NCI-H1105 (cell line): ENCODE measurements around the gene YTHDC1.
"Not testable (repeated sequence)": the region's sequence is repeated elsewhere in the genome, so short reads cannot be mapped to it uniquely, and the experiment has no call there.

ENCODE experiments used
- DNase-seq: peaks from one replicate; lab custom pipeline; 2025; lab: John Stamatoyannopoulos, UW

Gene YTHDC1

DNA sequence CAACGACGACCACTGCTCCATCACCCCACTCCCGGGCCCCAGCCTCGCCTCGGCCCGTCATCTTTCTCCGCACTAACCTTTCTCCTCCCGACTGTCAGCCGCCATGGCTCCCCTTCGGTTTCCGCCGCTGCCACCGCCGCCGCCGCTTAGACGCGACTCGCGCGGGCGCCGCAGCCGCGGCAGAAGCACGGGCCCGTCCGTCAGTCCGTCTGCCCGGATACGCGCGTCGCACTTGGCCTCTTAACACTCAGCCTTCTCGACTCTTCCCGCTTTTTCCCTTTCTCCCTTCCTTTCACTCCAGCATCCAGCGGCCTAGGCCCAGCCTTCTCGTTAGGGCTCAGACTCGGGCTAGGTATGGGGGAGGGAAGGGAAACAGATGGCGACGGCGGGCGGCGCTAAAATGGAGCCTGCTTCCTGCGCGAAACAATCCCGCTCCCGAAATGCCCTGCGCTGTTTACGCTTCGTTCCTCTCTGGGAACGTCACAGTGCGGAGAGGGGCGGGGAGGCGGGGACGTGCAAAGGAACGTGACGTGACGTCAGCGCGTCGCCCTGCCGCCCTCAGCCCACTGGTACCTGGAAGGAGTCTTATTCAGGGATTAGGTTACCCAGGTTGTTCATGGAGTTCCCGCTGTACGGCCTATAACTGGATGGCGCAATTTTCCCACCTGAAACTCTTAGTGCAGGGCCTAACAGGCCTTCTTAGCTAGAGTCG, at the start of gene YTHDC1:
Gene YTHDC1, minus strand, starts transcription at position 442 of the 712 bp plus-strand sequence. Its CDS starts 337 bp downstream, at position 105.
- peak; percentile 83 for DNase-seq

- no peak for DNase-seq
Observed at GRCh38 chr4:68399306-68399705, 49.4 kb upstream of the YTHDC1 start.

DNA sequence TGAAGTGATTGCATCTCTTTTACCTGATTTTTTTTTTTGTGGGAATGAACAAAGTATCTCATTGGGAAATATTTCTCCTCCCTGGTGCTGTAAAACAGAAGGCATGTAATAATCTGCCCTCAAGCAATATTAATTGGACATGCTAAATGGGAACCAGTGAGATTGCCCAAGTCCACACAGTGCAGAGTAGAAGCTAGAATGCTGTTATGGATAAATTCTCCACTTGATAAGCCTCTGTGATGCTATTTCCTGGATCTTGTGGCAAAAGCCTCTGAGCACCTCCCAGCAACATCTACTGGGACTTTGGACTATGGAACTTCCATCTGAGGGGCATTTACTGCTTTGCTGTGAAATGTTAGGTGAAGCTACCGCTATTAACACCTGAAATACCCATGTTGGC, 46.9 kb upstream of the YTHDC1 start:
- DNase-seq, result no peak

- no peak for DNase-seq
Observed at GRCh38 chr4:68391436-68391835, 41.5 kb upstream of the YTHDC1 start.

- DNase-seq, result no peak
Observed at GRCh38 chr4:68390205-68390935, 40.5 kb upstream of the YTHDC1 start.

GRCh38 chr4:68389386-68389913, 39.6 kb upstream of the YTHDC1 start:
- DNase-seq, result not testable (repeated sequence)

DNA sequence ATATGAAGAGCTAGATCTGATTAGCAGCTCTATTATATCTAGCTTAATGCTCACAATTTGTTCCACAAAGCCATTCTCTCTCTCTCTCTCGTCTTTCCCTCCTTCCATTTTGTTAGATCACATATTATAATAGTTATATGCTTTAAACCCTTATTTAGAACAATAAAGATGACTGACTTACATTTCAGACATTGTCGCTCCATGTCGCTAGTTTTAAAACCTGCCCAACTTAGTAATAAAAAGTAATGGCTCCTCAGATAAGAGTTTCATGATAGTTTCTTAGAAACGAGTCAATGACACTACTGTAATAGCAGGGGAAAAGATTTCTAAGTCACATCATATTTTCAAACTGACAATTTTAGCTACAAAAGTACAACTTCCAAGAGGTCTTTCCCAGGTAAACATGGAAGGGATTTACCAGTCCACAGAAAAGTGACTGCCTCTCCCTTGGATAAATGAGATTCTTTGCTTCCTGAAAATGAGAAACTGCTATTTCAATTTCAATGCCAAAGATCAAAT, 38.5 kb upstream of the YTHDC1 start:
- no peak for DNase-seq

DNA sequence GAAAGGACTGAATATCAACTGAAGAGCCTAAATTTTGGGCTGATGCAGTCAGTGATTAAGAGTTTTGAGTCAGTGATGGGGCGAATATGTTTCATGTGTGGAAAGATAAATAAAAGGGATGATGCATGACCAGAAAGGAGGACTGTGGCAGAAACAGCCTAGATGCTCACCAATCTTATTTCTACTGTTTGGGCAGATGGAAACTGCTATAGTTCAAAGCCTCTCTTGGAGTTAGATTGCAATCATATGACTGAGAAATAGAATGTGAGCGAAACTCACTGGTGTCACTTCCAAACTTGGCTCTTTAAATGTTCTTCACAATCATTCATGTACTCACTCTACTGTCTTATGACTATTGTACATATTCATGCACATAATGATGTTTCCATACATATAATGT, 35.4 kb upstream of the YTHDC1 start:
- DNase-seq, result no peak

DNA sequence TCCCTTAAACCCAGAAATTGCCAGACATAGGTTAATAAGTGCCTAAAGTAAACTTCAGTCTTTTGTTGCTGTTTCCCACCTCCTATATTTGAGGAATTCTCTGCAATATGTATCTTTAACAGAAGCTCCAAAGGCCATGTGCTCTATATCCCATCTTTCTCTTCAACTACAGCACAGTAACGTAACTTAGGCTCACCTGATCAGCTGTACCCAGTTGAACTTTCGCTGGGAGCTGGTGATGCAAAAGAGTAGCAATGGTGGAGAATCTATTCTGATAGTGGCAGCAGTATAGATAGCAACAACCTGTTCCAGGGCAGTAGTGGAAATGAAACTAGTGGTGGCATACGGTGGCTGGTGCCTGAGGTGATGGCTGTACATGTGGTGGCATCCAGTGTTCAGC, 33.2 kb upstream of the YTHDC1 start:
- no peak for DNase-seq

GRCh38 chr4:68378226-68378625, 28.3 kb upstream of the YTHDC1 start:
- no peak for DNase-seq

GRCh38 chr4:68375667-68376559, 26.0 kb upstream of the YTHDC1 start:
- DNase-seq, result peak; percentile 1

GRCh38 chr4:68373513-68373912, 23.6 kb upstream of the YTHDC1 start:
- no peak for DNase-seq

GRCh38 chr4:68372588-68372987, 22.7 kb upstream of the YTHDC1 start:
- no peak for DNase-seq

DNA sequence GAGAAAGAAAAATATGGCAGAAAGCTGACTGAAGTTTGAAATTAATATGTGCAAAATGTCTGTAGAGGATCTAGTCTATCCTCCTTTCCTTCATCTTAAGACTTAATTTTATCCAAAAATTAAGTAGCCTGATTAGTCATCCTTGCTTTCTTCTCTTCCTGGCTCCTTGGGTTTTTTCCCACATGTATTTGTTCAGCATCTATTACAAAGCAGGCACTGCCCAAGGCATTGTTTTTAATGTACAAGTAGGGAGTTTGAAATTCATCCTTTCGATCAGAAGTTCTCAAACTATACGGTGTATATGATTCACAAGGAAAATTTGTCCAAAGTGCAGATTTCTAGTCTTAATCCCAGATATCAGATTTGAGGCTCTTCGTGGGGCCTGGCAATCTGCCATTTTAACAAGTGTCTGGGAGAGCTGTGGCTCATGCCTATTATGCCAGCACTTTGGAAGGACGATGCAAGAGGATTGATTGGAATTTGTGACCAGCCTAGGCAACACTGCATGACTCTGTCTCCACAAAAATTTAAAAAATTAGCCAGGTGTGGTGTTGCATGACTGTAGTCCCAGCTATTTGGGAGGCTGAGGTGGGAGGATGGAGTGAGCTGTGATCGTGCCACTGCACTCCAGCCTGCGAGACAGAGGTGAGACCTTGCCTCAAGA, 19.4 kb upstream of the YTHDC1 start:
- no peak for DNase-seq

DNA sequence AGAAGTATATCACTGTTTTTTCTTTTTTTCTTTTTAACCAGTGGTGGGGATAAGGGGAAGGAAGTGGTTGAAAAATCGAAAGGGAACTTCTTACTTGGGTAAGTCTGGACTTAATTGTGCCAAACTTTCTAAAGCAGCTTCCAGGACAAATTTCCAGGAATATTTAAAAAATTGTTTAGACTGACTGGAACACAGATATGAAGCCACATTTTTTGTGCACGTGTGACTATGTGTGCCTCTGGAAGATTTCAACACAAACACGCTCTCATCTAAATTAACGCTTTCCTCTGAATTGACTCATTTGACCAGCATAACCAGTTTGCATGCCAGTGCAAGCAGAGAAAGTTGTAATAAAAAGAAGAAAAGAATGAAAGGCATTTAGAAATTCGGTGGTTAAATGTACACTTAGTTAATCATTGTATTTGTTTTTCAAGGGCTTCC, 18.8 kb upstream of the YTHDC1 start:
- no peak for DNase-seq

- DNase-seq, result no peak
Observed at GRCh38 chr4:68367835-68368234, 17.9 kb upstream of the YTHDC1 start.

- DNase-seq, result no peak
Observed at GRCh38 chr4:68366600-68366999, 16.7 kb upstream of the YTHDC1 start.

GRCh38 chr4:68365068-68365467, 15.2 kb upstream of the YTHDC1 start:
- no peak for DNase-seq

GRCh38 chr4:68361146-68361589, 11.3 kb upstream of the YTHDC1 start:
- DNase-seq, result no peak

DNA sequence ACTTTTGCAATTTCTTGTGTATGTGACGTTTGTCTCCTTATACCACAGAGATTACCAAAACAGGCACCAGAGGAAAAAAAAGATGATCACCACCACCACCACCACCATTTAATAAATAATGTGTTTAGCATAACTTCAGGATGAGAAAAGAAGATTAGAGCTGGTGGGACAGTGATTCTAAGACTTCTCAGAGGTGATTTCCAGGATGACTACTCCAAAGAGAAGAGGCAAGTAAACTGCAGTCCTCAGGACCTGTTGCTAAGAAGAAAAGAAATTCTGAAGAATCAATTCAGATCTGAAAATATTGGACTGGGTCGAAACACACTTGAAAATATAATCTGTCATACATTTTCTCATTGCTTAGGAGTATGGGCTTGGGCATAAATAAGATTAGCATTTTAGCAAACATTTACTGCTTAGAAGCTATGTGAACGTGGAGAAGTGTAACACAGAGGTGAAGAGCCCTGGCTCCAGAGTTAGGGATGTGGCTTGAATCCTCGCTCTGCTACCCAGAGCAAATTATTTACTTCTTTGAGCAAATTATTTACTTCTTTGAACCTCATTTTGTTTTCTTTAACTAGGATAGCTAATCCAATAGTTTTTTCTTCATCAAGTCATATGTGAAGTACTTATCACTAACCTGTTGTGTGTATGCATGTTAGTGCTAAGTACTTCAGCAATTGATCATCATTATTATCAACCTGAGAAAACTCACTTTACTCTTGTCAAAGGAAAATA, 10.5 kb upstream of the YTHDC1 start:
- DNase-seq, result no peak

- no peak for DNase-seq
Observed at GRCh38 chr4:68359508-68359907, 9.6 kb upstream of the YTHDC1 start.
